ENCODE data around the gene CLCN3. TPM values are rescaled to one million over a fixed set of nuclear protein-coding genes. Genes with fewer than 3 reads are reported as not detected.
"Not testable (repeated sequence)": the region's sequence is repeated elsewhere in the genome, so short reads cannot be mapped to it uniquely, and the experiment has no call there.

The CLCN3 gene
- total RNA-seq, 1 experiment from 2014 or later, result 16.9 TPM

DNA sequence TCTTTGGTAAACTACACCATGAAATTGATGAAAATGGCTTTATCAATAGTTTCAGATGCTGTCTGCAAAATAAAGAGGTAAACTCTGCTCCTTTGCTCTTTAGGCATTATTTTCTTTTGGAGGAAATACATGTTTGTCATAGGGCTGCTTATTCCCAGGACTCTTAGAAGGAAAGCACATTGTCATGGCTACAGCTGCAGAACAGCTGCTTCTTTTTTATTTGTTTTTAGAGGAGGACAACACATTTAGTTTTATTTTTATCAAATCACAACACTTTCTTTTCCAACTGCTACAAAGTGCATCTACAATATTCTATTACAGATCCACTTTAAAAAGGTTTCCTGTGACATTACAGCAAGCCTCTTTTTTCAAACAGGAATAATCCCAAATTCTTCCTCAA, 150.0 kb downstream of the CLCN3 start:
- H4K20me1 ChIP-seq (ENCODE audit: low read length), result no peaks in the 10 kb centered on the region
- no peaks in the 10 kb centered on the region for H3K36me3 ChIP-seq (ENCODE audit: low read depth, low read length)
- no peak overlapping the region for H3K9ac ChIP-seq (ENCODE audit: low read length)
- intact Hi-C loops (cut with micrococcal nuclease), result no loop called here
- DNase-seq (no peak), ATAC-seq (no peak)
- POLR2A ChIA-PET (ENCODE audit: unreplicated experiment), result no interaction called here
- H2AFZ ChIP-seq (ENCODE audit: low read length), result no peak overlapping the region
- no peak overlapping the region for H3K27ac ChIP-seq (ENCODE audit: low read length)
- TF ChIP-seq EZH2phosphoT487 (IDR thresholded peaks at IDR 0.05; ENCODE audit: borderline replicate concordance, low read length) (no peak), EZH2 (IDR thresholded peaks at IDR 0.05; ENCODE audit: low read length, unreplicated experiment) (no peak)
- TF ChIP-seq, protein P1, sequence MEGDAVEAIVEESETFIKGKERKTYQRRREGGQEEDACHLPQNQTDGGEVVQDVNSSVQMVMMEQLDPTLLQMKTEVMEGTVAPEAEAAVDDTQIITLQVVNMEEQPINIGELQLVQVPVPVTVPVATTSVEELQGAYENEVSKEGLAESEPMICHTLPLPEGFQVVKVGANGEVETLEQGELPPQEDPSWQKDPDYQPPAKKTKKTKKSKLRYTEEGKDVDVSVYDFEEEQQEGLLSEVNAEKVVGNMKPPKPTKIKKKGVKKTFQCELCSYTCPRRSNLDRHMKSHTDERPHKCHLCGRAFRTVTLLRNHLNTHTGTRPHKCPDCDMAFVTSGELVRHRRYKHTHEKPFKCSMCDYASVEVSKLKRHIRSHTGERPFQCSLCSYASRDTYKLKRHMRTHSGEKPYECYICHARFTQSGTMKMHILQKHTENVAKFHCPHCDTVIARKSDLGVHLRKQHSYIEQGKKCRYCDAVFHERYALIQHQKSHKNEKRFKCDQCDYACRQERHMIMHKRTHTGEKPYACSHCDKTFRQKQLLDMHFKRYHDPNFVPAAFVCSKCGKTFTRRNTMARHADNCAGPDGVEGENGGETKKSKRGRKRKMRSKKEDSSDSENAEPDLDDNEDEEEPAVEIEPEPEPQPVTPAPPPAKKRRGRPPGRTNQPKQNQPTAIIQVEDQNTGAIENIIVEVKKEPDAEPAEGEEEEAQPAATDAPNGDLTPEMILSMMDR (conservative IDR thresholded peaks at IDR 0.05; ENCODE audit: low read depth, low read length), result no peak
- no peaks in the 10 kb centered on the region for H3K9me3 ChIP-seq (ENCODE audit: low read length)
- H3K27me3 ChIP-seq (ENCODE audit: low read length), result no peaks in the 10 kb centered on the region
- no peaks in the 10 kb centered on the region for H3F3A ChIP-seq (ENCODE audit: low read length, unreplicated experiment)
- no peaks in the 10 kb centered on the region for H3K9me2 ChIP-seq (replicated peaks; ENCODE audit: low read length)
- H3K4me3 ChIP-seq (ENCODE audit: low read length), result no peak overlapping the region
- CTCF ChIA-PET, result interaction anchor here (0.7 kb wide), 1 partner anchor 32 kb away, joined by 3 read pairs; no protein-coding TSS in a partner anchor
- H3K4me2 ChIP-seq (ENCODE audit: low read length), result no peak overlapping the region
- no peaks in the 10 kb centered on the region for H3K4me1 ChIP-seq (ENCODE audit: insufficient read depth, low read length)
- H3K79me2 ChIP-seq (ENCODE audit: low read length), result no peaks in the 10 kb centered on the region
- BruUV-seq (replicated peaks), result no TSS peak

DNA sequence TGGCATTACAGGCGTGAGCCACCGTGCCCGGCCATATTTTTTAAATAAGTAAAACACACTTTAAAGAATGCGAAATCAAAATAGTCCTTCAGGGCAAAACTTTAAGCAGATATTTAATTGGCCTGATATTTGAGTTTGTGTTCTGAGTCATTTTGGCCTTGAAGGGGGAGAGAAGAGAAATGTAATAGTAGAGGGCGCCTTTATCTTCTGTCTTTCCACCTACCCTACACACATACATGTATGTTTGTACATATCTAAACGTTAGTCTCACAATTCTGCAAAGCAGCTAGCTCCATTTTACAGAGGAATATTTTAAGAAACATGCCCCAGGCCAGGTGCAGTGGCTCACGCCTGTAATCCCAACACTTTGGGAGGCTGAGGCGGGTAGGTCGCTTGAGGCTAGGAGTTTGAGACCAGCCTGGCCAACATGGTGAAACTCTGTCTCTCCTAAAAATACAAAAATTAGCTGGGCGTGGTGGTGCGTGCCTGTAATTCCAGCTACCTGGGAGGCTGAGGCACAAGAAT, 151.2 kb downstream of the CLCN3 start:
- H3K4me3 ChIP-seq (ENCODE audit: low read length); ATAC-seq; POLR2A ChIA-PET (ENCODE audit: unreplicated experiment): not testable (repeated sequence)

More for the DNA sequence above, 151.2 kb downstream of the CLCN3 start:
- DNase-seq; CTCF ChIA-PET; H3K36me3 ChIP-seq (ENCODE audit: low read depth, low read length); H3K4me1 ChIP-seq (ENCODE audit: insufficient read depth, low read length); intact Hi-C loops (cut with micrococcal nuclease); H3K27me3 ChIP-seq (ENCODE audit: low read length); H3K79me2 ChIP-seq (ENCODE audit: low read length); H3K9me2 ChIP-seq (replicated peaks; ENCODE audit: low read length); H4K20me1 ChIP-seq (ENCODE audit: low read length); H3K4me2 ChIP-seq (ENCODE audit: low read length); H3K9me3 ChIP-seq (ENCODE audit: low read length); H3K9ac ChIP-seq (ENCODE audit: low read length); H3K27ac ChIP-seq (ENCODE audit: low read length); BruUV-seq (replicated peaks); H2AFZ ChIP-seq (ENCODE audit: low read length); H3F3A ChIP-seq (ENCODE audit: low read length, unreplicated experiment): not testable (repeated sequence)

Other genes starting within 250 kb of the CLCN3 start
- 3.6 and 4.3 TPM in 2 replicates for gene NEK1, start 8.0 kb upstream of the CLCN3 start, total RNA-seq (2014; rRNA removed)
- 10.6 and 13.9 TPM in 2 replicates for gene HPF1, start 137.4 kb downstream of the CLCN3 start, total RNA-seq (2014; rRNA removed)